ENCODE data around the gene RENBP. TPM values are rescaled to one million over a fixed set of nuclear protein-coding genes. Genes with fewer than 3 reads are reported as not detected.

Gene RENBP
- total RNA-seq, 1 donor from 2014 or later = 2.5 TPM

- Mint-ChIP-seq H3K36me3 (ENCODE audit: insufficient read depth) (peaks cover 4% of the 10 kb centered on the region), H3K27me3 (no peaks in the 10 kb centered on the region), H3K27ac (no peak overlapping the region), H3K4me3 (ENCODE audit: low read depth) (peak overlapping the region; percentile 68), H3K9me3 (ENCODE audit: low read depth) (peaks cover 7% of the 10 kb centered on the region), H3K4me1 (ENCODE audit: low read depth) (peaks cover 5% of the 10 kb centered on the region)
- TF ChIP-seq, protein P1, sequence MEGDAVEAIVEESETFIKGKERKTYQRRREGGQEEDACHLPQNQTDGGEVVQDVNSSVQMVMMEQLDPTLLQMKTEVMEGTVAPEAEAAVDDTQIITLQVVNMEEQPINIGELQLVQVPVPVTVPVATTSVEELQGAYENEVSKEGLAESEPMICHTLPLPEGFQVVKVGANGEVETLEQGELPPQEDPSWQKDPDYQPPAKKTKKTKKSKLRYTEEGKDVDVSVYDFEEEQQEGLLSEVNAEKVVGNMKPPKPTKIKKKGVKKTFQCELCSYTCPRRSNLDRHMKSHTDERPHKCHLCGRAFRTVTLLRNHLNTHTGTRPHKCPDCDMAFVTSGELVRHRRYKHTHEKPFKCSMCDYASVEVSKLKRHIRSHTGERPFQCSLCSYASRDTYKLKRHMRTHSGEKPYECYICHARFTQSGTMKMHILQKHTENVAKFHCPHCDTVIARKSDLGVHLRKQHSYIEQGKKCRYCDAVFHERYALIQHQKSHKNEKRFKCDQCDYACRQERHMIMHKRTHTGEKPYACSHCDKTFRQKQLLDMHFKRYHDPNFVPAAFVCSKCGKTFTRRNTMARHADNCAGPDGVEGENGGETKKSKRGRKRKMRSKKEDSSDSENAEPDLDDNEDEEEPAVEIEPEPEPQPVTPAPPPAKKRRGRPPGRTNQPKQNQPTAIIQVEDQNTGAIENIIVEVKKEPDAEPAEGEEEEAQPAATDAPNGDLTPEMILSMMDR (IDR thresholded peaks at IDR 0.05; ENCODE audit: unreplicated experiment) = no peak
- DNase-seq (ENCODE audit: low spot score, unreplicated experiment) = no peak
Observed at GRCh38 chrX:153935326-153935851, 9.1 kb downstream of the RENBP start.

- Mint-ChIP-seq H3K9me3 (ENCODE audit: low read depth) (peaks cover 7% of the 10 kb centered on the region), H3K4me1 (ENCODE audit: low read depth) (peaks cover 5% of the 10 kb centered on the region), H3K36me3 (ENCODE audit: insufficient read depth) (peaks cover 4% of the 10 kb centered on the region), H3K27ac (no peak within 1 kb of the TSS), H3K4me3 (ENCODE audit: low read depth) (peak within 1 kb of the TSS; percentile 86), H3K27me3 (no peaks in the 10 kb centered on the region)
- TF ChIP-seq, protein P1 (IDR thresholded peaks at IDR 0.05; ENCODE audit: unreplicated experiment) = no peak
- peak; percentile 58 for DNase-seq (ENCODE audit: low spot score, unreplicated experiment)
Observed at GRCh38 chrX:153934762-153935325, 9.6 kb downstream of the RENBP start, which contains the start of gene NAA10. Gene NAA10, minus strand, starts transcription at chrX:153935037. Its CDS starts 133 bp downstream, at chrX:153934904.

DNA sequence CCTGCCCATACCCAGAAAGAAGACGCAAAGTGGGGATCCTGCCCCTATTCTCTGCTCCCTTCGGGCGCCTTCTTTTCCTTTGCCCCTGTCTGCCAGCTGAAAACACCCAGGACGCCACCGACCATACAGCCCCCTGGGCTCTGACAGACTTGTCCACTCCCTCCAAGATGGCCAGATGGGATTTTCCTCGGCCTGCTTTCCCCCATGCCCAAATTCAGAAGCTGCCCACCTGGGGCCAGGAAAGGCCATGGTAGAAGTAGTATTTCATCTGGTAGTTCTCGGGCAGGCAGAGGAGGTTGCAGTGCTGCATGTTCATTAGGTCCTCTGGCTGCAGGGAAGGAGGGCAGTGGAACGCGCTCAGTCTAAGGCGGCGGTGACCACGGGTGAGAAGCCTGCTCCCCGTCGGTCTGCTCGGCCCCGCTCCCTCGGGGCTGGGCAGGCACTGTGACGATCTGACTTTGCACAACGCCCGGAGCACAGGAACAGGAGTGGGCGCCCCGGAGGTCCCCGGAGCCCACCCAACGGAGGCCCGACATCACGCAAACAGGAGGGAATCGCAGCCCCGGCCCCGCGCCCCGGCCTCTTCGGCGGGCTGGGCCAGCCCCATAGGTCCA lies 10.2 kb downstream of the RENBP start:
- Mint-ChIP-seq H3K27ac (no peak overlapping the region), H3K27me3 (no peaks in the 10 kb centered on the region), H3K4me3 (ENCODE audit: low read depth) (peak overlapping the region; percentile 86), H3K4me1 (ENCODE audit: low read depth) (peaks cover 5% of the 10 kb centered on the region), H3K36me3 (ENCODE audit: insufficient read depth) (peaks cover 4% of the 10 kb centered on the region), H3K9me3 (ENCODE audit: low read depth) (peaks cover 7% of the 10 kb centered on the region)
- no peak for DNase-seq (ENCODE audit: low spot score, unreplicated experiment)
- TF ChIP-seq, protein P1 (IDR thresholded peaks at IDR 0.05; ENCODE audit: unreplicated experiment) = no peak

DNA sequence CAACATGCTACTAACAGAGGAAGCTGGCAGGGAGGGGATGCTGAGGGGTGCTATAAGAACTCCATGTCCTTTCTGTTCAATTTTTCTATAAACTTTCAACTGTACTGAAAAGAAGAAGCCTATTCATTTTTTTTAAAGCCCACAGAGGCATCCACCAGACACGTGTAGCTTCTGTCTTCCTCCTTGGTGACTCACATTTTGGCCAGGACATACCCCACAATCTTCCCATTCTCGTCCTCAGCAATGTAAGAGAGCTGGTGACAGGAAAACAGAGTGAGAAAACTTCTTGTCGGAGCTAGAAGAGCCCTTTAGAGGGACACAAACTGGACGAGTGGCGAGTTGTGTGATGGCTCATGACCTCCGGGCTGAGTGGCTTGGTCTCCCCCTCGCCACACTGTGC lies 10.7 kb downstream of the RENBP start:
- Mint-ChIP-seq H3K9me3 (ENCODE audit: low read depth) (peaks cover 10% of the 10 kb centered on the region), H3K27me3 (no peaks in the 10 kb centered on the region), H3K4me1 (ENCODE audit: low read depth) (peaks cover 7% of the 10 kb centered on the region), H3K4me3 (ENCODE audit: low read depth) (peak overlapping the region; percentile 86), H3K27ac (no peak overlapping the region), H3K36me3 (ENCODE audit: insufficient read depth) (peaks cover 4% of the 10 kb centered on the region)
- TF ChIP-seq, protein P1 (IDR thresholded peaks at IDR 0.05; ENCODE audit: unreplicated experiment) = no peak
- DNase-seq (ENCODE audit: low spot score, unreplicated experiment) = no peak

- no peak for DNase-seq (ENCODE audit: low spot score, unreplicated experiment)
- peaks cover 10% of the 10 kb centered on the region for H3K9me3 Mint-ChIP-seq (ENCODE audit: low read depth)
- TF ChIP-seq, protein P1 (IDR thresholded peaks at IDR 0.05; ENCODE audit: unreplicated experiment) = no peak
- peaks cover 4% of the 10 kb centered on the region for H3K36me3 Mint-ChIP-seq (ENCODE audit: insufficient read depth)
- peaks cover 9% of the 10 kb centered on the region for H3K4me1 Mint-ChIP-seq (ENCODE audit: low read depth)
- H3K4me3 Mint-ChIP-seq (ENCODE audit: low read depth) = no peak overlapping the region
- H3K27ac Mint-ChIP-seq = no peak overlapping the region
- no peaks in the 10 kb centered on the region for H3K27me3 Mint-ChIP-seq
Observed at GRCh38 chrX:153932220-153932915, 12.1 kb downstream of the RENBP start.

Data from progenitor cell of endocrine pancreas (in vitro differentiated cells).